Suppressor macrophage treated with lipopolysaccharide for 1 hour (primary cell): Measurements from ENCODE around the gene HES3.
A peak's percentile ranks its signal among the peaks of the same experiment; 100 is the strongest.

Experiments used
- DNase-seq, 3 donors: peaks; one replicate each; pipeline ENCODE4 v3.0.0-alpha.2; 2020 to 2022

The HES3 gene

DNA sequence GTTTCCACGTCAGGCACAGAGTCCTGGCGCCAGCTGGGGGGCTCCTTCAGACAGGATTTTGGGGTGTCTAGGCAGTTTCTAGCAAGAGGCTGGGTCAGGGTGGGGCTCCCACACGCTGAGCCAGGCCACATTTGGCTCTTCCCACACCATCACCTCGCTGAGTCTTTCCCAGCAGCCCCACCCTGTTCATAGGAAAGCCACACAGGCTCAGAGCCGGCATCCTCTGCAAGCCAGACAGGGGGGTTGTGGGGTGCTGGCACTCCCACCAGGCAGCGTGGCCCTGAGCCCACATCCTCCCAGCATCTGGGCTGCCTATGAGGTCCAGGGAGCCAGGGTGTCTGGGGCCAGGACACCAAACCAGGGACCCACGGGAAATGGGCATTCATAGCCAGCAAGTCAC, 19.7 kb downstream of the HES3 start:
- DNase-seq, result no peak

DNA sequence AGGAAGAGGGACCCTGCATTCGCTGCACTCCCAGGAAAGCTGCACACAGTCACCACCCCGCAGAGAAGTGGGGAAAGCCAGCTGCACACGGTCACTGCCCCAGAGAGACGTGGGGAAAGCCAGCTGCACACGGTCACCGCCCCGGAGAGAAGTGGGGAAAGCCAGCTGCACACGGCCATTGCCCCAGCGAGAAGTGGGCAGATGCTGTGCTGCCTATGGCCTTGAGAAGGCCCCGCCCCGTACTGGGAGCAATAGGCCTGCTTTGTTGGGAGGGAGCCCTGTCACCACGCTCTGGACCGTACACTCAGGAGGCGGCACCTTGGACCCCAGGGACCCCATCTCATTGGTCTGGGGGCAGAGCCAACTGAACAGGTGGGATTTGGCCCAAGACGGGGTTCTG, 21.2 kb downstream of the HES3 start:
- no peak for DNase-seq

DNA sequence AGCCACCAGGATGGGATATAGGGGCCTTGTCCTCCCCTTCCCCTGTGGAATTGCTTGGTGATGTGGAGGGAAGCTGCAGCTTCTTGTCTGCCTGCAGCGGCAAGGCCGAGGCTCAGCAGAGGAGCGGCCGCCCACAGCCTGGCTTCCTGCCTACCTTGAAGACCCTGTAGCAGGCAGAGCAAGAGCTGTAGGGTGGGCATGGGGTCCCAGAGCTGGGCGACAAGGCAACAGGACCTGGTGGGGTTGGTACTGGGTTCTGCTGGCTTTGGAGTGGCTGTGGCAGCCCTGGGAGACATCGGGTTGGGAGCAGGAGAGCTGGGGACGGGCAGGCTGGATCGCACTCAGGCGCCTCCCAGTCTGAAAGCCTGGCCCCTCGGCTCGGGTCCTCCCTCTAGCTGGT, 22.7 kb downstream of the HES3 start:
- DNase-seq, result no peak

DNA sequence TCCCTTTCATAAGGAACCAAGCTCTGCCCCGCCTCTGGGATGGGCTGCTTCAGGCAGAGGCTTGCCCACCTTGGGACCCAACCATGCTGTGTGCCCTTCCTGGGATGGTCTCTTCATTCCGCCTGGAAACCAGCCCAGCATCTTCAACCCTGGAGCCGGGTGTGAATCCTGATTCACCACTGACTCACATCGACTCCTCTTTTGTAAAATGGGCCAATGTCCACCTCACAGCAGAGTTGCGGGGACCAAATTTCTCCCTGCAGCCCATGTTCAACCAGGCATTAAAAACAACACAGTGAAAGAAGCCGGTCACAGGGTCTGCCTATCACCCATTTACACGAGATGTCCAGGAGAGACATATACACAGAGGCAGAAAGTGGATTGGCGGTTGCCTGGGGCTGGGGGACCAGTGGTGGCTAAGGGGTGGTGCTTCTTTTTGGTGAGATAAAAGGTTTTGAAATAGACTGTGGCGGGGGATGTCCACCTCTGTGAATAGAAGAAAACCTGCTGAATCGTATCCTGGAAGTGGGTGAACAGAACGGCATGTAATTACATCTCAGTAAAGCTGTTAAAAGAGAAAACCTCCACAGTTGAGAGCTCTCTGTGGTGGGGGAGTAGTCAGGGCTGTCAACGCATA, 23.8 kb downstream of the HES3 start:
- no peak for DNase-seq

DNA sequence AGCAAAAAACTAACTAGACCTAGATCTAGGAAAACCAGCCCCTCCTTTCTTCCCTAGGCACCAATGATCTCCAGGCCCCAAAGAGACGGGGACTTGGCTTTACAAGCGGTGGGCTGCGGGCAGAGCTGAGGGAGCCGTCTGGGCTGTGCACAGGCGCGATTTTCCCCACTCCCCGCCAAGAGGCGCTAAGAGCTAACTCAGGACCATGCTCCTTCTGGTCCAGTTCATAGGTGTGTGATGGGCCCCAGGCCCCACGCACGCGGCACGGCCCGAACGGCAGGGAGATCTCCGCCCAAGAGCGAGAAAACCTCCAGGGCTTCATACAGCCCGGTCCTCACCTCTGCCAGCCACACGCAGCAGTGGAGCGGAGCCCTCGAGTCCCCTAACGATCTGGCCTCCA, 24.4 kb downstream of the HES3 start:
- DNase-seq, result no peak

DNA sequence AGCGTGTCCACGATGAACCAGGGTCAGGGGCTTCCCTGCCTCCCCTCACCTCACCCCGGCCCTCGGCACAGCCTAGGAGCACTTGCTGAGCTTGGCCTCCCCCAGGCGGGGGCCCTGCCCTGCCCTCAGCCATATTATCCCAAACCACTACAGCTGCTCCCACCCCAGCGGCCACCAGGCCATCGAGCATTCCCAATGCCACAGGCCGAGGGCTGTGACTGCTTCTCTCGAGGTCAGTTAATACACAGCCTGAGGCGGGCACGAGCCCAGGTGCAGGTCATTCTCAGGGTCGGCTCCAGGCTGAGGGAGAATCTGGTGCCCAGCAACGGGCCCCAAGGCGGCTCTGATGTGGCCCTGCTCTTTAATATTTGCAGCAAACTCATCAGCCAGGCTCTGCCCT, 25.3 kb downstream of the HES3 start:
- DNase-seq, result no peak

DNA sequence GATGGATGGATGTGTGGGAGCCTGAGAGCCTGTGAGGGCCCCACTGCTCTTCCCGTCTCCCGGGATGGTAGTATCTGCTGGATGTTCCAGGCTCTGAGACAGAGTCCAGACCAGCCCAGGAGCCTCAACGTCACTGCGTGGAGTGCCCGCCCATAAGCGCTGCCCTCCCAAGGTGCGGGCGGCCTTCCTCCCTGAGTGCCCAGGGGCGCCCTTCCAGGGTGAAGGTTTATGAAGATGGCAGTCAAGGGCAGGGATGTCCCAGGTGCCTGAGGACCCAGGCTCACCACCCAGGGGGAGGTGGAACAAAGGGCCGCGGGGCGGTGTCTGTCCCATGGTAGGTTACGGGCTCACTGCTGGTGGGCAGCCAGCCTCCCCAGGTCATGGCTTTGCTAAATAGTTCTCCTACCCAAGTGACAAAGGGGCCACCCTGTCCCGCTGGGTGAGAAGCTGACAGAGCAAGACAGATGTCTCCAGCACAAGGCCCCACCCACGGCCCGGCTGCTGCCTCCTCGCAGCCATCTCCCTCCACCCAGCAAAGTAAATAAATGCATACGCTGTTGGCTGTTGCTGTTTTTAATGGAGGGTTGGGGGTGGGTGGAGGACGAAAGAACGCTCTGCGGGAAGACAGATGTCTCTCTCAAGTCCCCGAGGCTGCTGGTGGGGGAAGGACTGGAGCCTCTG, 25.9 kb downstream of the HES3 start:
- no peak for DNase-seq

DNA sequence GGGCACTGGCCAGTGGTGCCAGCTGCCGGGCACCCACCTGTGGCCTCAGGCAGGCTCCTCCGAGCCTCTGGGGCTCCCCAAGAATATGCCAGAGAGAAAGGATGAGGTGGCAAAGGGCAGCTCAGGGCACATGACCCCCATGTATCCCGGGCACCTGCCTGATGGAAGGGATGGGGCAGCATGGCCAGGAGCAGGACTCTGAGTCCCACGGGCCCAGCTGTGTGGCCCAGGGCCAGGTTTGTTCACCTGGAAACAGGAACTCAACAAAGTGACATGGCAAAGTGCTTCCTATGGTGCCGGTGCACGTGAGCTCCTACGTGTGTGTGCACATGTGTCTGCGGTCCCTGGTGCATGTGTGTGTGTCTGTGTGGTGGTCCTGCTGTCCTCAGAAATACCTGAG, 26.4 kb downstream of the HES3 start:
- DNase-seq, result no peak

DNA sequence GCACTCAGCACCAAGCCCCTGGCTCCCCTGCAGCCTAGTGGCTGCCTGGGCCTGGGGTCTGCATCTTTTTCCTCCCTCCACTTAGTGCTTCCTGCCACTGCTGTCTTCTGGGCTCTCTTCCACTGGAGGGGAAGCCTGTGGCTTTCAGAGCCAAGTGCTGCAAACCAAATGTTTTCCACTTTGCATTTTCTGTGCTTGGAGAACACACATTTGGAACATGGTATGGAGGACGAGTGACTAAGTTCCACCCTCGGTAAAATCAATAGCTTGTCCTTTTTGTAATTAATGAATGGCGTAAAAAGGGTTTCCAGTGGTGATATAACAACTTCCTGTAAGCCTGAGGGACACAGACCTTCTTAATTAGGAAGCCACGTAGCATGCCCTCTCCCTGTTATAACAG, 27.0 kb downstream of the HES3 start:
- no peak for DNase-seq

DNA sequence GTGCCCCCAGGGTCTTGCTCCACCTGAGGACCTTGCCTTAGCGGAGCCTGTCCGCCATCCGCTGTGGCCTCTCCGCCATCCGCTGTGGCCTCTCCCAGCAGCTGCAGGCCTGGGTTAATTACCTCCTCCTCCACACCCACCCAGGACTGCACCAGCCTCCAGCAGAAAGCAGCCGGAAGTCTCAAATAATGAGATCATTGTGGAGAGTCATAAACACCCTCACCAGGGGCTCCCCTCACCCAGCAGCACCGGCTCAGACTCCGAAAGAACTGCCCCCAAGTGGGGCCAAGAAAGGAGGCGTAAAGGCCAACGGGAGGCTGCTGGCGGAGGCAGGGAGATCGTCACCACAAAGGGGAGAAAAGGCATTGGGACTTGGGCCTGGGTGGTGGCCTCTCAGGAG, 27.6 kb downstream of the HES3 start:
- DNase-seq, result no peak

DNA sequence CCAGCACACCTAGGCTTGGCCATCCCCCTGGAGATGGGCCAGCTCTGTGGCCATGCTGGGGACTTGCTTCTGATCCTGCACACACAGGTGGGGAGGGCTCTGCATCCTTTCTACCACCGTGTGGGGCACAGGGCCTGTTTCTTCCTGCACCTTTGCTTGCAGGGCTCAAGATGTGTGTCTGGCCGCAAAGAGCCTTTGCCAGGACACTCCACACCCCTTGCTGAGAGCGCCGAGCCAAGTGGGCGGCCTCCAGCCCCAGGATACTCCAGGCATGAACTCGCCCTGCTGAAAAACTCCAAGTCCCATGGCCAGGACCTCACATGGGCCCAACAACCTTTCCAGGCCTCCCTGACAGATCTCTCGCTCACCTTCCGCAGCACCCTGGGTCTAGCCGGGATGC, 28.5 kb downstream of the HES3 start:
- DNase-seq, result no peak

DNA sequence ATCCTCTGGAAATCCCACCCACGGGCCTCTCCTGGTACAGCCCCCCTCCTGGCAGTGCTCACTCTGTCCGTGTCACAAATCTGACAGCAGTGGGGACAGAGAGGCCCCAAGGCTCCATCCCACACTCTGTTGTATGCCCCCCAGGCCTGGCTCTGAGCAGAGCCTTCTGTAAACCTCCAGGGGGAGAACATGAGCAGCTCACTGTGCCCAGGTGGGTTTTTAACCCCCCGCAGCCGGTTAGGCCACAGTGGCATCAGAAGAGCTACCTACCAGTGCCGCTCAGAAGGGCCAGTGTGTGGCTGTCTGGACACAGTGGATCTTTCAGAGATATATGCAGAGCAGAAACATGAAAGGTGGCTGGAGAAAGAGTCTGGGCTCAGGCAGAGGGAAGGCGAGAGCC, 28.9 kb downstream of the HES3 start:
- no peak for DNase-seq

DNA sequence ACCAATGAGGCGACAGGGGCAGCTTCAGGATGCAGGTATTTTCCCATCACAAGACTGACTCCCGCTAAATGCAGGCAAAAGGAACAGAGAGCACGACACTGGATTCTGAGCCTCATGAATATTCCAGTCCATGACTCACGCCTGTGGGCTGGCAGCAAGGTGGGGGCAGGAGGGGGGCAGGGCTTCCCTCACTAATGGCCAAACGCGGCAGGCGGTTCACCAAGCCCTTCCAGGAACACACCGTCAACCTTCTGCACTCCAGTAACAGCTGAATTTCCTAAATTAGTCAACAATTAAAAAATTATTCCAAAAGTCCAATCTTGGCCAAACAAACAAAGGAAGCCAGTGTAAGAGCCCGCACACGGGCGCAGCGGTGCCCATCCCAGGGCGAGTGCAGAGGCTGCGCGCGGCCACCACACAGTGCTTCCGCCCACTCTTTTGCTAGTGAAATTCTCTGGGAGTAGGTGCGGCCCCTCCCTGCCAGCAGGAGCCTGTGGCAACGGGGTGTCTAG, 29.5 kb downstream of the HES3 start:
- peak; percentile 54 to 65 (median 64) for DNase-seq

DNA sequence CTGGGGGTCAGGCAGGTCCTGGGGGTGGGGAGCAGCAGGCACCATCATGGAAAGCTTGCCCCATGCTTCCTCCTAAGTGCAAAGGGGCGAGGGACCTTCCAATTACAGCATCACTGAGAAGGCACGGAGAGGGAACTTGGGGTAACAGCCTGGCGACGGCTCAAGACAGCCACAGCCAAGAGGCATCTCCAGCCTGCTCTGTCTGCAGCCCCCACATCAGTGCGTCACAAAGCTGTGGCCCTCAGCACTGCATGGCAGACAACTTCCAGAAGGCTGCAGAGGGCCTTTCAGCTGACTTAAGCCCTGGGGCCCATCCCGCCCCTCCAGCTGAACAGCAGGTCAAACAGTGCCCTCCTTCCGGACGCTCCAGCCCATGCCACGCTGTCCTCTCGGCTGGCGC, 30.1 kb downstream of the HES3 start:
- DNase-seq, result no peak

DNA sequence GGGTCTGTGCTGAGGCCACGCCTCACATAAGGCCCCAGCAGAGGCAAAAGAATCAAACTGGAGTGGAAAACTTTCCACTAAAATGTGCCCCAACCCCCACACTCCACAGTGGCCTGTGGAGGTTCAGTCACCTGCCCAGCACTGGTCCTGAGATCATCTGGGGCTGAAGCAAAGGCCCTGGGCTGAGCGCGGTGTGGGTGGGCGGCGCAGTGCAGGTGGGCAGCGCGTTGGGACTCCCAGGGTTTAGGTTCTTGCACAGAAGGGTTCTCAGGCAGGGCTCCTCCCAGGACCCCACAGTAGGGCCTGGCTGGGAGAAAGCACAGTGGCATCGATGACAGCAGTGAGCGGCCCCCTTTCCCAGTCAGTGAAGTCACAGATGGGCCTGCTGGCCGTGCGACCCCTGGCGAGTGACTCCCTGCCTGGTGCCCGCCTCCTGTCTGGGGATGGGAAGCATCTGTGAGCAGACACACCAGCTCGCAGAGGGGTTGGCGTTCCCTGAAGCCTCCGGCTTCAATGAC, 30.7 kb downstream of the HES3 start:
- DNase-seq, result no peak

DNA sequence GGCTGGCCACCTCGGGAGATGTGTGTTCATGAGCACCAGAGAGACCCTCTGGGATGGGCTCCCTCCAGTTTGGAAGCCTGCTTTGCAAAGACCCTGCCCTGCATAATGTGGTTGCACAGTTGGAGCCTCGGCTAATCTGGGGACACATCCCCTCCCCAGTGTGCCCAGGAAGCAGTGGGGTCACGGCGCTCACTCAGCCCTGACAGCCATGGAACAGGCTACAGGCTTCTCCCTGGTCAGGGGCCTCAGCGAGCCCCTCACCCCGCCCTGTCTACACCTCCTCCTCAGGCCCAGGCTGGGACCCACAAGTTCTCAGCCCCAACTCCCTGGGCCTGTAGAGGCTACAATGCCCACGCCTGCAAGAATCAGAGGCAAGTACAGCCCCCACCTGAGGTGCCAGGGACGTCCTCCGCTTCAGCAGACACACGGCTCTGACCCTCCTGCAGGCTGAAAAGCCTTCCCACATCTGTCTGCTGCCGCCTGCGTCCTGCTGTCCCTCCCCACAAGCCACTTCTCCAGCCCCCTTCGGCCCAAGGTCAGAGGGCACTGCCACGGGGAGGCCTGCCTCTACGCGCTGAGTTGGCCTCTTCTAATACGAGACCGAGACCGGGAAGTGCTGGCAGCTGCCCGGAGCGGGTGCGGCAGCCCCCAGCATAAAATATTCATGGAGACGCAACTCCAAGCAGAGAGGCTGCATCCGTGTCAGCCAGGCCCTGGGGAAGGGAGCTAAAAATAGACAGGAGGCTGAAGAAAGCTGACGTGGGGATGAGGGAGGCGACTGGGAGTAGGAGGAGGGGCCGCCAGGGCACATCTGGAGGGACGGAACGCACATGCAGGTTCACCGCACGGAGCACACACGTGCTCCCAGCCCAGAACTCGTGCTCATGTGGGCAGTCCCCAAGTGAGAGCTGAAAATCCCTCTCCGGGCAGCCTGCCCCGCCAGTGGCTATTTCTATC, 32.1 kb downstream of the HES3 start:
- DNase-seq, result no peak

DNA sequence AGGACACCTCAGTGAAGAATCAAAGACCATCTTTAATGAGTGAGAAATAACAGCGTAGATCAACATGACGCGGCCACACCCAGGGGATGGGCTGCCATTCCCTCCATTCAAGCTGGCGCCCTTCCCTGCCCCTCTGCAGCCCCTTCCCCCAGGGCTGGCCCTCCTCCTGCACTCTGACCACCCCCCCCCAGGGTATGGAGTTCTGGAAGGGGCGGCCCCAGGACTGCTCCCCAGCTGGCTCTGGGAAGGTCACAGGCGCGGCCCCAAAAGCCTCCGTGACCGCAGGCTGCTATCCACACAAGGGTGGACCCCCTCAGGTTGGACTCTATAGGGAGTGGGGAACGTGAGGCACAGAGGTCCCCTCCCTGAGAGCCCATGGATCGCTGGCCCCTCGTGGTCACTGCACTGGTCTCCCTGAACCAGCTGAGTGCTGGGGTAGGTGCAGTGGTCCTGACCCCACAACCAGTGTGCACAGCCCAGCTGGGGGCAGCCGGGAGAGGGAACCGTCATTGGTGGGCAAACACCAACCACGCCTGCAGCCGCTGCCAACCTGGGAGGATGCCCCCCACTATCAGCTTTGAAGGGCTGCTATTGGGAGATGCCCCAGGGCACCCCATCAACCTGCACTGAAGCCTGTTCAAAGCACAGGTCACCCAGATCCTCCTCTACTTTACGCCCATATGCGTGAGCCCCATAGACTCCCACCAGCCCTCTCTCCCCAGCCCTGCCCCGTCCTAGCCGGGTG, 33.0 kb downstream of the HES3 start:
- DNase-seq, result no peak

DNA sequence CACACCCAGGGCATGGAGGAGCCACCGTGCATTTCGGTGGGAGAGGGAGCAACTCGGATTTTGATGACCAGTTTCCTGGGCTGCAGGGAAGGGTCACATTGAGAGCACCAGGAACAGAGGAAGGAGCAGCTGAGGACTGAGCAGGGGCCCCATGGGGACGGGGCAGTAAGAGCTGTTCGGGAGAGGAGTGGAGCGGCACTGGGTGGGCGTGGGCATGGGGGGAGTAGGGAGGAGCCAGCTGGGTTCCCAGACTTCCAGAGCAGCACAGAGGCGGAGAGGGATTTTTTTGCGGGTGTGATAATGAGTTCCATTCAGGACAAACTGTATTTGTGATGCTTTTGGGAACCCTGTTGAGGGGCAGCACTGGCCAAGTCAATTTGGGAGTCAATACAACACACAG, 34.3 kb downstream of the HES3 start:
- DNase-seq, result no peak

DNA sequence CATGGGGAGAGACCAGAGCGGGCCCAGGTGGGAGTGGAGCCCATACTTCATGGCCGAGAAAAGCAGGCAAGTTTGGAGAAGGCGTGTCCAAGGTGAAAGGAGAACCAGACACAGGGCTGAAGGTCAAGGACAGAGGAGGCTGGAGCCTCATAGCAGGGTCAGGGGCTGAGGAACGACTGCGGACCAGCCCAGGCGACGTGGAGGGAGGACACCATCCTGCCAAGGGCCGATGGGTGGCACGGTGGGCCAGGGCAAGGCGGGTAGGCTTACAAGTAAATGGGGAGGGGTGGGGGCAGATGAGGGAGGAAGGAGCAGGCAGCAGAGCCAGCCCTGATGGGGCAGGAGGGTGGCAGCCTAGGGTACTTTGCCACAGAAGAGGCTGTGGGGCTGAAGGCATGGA, 35.1 kb downstream of the HES3 start:
- no peak for DNase-seq

DNA sequence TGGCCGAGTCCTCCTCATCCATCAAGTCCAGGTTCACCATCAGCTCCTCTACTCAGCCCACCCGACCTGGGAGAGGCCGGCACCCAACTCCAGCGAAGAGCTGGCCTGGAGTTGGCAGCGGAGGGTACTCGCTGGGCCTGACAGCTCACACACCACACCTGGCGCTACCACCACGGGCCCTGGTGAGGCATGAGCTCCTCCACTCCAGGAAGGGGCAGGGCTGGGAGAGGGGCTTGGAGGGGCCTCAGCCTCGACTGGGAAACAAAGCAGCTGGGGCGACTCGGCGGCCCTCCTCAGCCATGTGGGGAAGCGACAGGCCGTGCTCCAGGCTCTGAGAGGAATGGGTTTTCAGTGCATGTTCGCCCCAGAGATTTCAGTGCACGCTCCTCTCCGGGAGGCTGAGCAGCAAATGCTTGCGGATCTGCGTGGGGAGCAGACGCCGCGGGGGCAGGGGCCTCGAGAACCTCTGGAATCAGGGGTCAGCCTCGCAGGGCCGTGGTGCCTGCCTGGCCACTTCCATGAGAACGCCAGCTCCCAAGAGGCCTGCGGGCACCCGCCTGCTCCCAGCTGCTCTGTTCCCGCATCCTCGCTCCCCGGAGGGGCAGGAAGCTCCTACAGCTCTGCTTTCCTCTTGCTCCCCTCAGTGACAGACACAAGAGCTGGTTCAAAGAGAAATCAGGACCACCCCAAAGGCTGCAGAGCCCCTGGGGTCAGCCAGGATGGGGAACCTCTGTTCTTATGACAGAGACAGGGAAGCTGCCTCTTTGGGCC, 35.8 kb downstream of the HES3 start:
- DNase-seq, result no peak

DNA sequence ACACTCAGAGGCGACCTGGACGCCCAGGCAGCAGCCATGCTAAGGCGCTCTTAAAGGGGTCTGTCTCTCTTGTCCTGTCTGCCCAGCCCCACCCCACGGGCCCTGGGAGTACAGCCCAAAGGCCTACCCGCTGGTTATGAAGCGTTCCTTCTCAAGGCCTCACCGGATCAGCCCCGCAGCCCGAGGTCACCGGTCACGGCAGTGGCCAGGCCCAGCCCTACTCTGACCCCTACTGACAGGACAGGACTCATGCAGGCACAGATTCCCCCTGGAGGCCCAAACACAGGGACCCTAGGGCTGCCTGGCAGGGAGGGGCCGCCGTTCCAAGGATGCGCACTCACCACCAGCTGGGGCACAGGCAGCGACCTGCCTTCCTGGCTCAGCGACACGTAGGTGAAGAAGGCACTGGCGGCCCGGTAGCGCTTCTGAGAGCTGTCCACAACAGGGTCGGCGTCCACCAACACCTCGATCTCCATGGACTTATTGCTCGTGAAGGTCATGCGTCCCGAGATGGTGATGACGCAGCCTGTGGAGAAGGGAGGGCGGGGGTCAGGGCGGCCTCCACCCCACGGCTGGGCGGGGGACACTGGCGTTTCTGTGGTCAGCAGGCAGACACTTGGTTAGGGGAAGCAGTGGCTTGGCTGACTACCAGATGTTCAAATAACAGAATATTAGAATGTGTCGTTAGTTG, 36.9 kb downstream of the HES3 start:
- DNase-seq, result peak in 2 of 3 donors; percentile 12 to 28
